Caco-2 (cell line): Measurements from ENCODE around the gene MCC. TPM values are rescaled to one million over a fixed set of nuclear protein-coding genes. Genes with fewer than 3 reads are reported as not detected.

Experiments
- BruUV-seq: library from RNA; stranded (reverse); fragments of 400-500 nt; replicated peaks from 2 replicates; lab custom pipeline; 2021; lab: Mats Ljungman, UMichigan
- CTCF ChIA-PET: fragments of 300-600 bp; sonication (Branson Sonifier 250); formaldehyde crosslinking; loops from one replicate; lab custom pipeline; 2022; ENCODE audit warnings: antibody characterized with exemption; lab: Charles Lee
- POLR2A ChIA-PET: fragments of 300-600 bp; sonication (Branson Sonifier 250); formaldehyde crosslinking; loops from one replicate; lab custom pipeline; 2022; ENCODE audit warnings: antibody characterized with exemption; lab: Charles Lee
- DNase-seq, 2 experiments: peaks; one replicate each; pipeline versions ENCODE4 v3.0.0 to v3.0.0-alpha.2; 2020 to 2022
- H3K27me3 ChIP-seq: replicated peaks from 2 replicates; pipeline ENCODE4 v1.6.0; 2011; ENCODE audit warnings: low read length; ENCODE audit not compliant: control insufficient read depth, insufficient read depth
- H3K36me3 ChIP-seq: 2 replicates; pipeline ENCODE4 v1.5.1; 2011; ENCODE audit warnings: low read length; ENCODE audit not compliant: control insufficient read depth, insufficient read depth
- H3K4me1 ChIP-seq: fragments of 250-450 bp; sonication (Bioruptor Pico); 2 replicates; pipeline ENCODE4 v1.5.1; 2020; ENCODE audit warnings: mild to moderate bottlenecking
- H3K4me3 ChIP-seq: 2 replicates; pipeline ENCODE4 v1.5.1; 2011; ENCODE audit warnings: low read depth, mild to moderate bottlenecking, control low read depth, low read length
- H3K9me3 ChIP-seq: fragments of 250-450 bp; sonication (Bioruptor Pico); 2 replicates; pipeline ENCODE4 v1.5.1; 2020; ENCODE audit warnings: mild to moderate bottlenecking, moderate library complexity
- H3K27ac Mint-ChIP-seq: one replicate; pipeline ENCODE4 v1.8.0; 2022; ENCODE audit warnings: mixed read lengths; ENCODE audit not compliant: unreplicated experiment
- H3K27me3 Mint-ChIP-seq: one replicate; pipeline ENCODE4 v1.8.0; 2022; ENCODE audit warnings: mixed read lengths; ENCODE audit not compliant: insufficient read depth, unreplicated experiment
- H3K36me3 Mint-ChIP-seq: one replicate; pipeline ENCODE4 v1.8.0; 2022; ENCODE audit warnings: mild to moderate bottlenecking, mixed read lengths; ENCODE audit not compliant: insufficient read depth, unreplicated experiment
- H3K4me1 Mint-ChIP-seq: one replicate; pipeline ENCODE4 v1.8.0; 2022; ENCODE audit warnings: low read depth, mixed read lengths; ENCODE audit not compliant: unreplicated experiment
- H3K4me3 Mint-ChIP-seq: one replicate; pipeline ENCODE4 v1.8.0; 2022; ENCODE audit warnings: mild to moderate bottlenecking, moderate library complexity, mixed read lengths; ENCODE audit not compliant: unreplicated experiment
- H3K9me3 Mint-ChIP-seq: one replicate; pipeline ENCODE4 v1.8.0; 2022; ENCODE audit warnings: mixed read lengths; ENCODE audit not compliant: unreplicated experiment
- CTCF ChIP-seq, 2 experiments: fragments of 200-600 bp in 1 of 2; IDR thresholded peaks; 1 replicate in 1 of 2; 2 replicates in 1 of 2; pipeline versions ENCODE4 v1.5.1 to v1.8.0; 2011 to 2022; ENCODE audit warnings: antibody characterized with exemption in 1 of 2, control low read depth in 1 of 2, inconsistent platforms in 1 of 2, low read depth in 1 of 2, low read length in 1 of 2, mild to moderate bottlenecking in 1 of 2, moderate library complexity in 1 of 2; ENCODE audit not compliant: insufficient read depth in 1 of 2, severe bottlenecking in 1 of 2, unreplicated experiment in 1 of 2
- intact Hi-C: fragments of 100-400 bp; cut with micrococcal nuclease; formaldehyde crosslinking; loops from one replicate; pipeline ENCODE4 v1.10.0; 2022; ENCODE audit not compliant: unreplicated experiment
- total RNA-seq: library from RNA; stranded (reverse); gene quantifications from 2 replicates; pipeline ENCODE4 v1.2.3, GENCODE V29; 2022

The MCC gene
- total RNA-seq, 1 experiment from 2014 or later = 0.09 TPM

- TF ChIP-seq CTCF (IDR thresholded peaks at IDR 0.05; ENCODE audit: insufficient read depth in 1 of 2, low read depth in 1 of 2, low read length in 1 of 2, severe bottlenecking in 1 of 2, unreplicated experiment in 1 of 2) = no peak
- Histone ChIP-seq H3K27me3 (no peaks in the 10 kb centered on the region), H3K36me3 (peaks cover 1% of the 10 kb centered on the region; the same call in 1 of the 2 replicates), H3K4me1 (no peaks in the 10 kb centered on the region; the same call in 1 of the 2 replicates), H3K9me3 (no peaks in the 10 kb centered on the region), H3K4me3 (no peak overlapping the region)
- Mint-ChIP-seq H3K4me3 (no peak overlapping the region), H3K9me3 (no peaks in the 10 kb centered on the region), H3K4me1 (peaks cover 4% of the 10 kb centered on the region), H3K27me3 (no peaks in the 10 kb centered on the region), H3K36me3 (peaks cover 75% of the 10 kb centered on the region), H3K27ac (no peak overlapping the region)
- CTCF ChIA-PET = no interaction called here
- DNase-seq = no peak
- POLR2A ChIA-PET = no interaction called here
- no TSS peak for BruUV-seq
- intact Hi-C loops = no loop called here
These were observed 470.2 kb downstream of the MCC start for GRCh38 chr5:113017881-113018635.

GRCh38 chr5:113005454-113005853 lies 482.8 kb downstream of the MCC start:
- ChIA-PET CTCF (no interaction called here), POLR2A (no interaction called here)
- no peaks in the 10 kb centered on the region for H3K27me3 Mint-ChIP-seq
- Histone ChIP-seq H3K36me3 (no peaks in the 10 kb centered on the region), H3K4me3 (no peak overlapping the region), H3K27me3 (no peaks in the 10 kb centered on the region), H3K4me1 (no peaks in the 10 kb centered on the region), H3K9me3 (no peaks in the 10 kb centered on the region; the same call in 1 of the 2 replicates)
- BruUV-seq = no TSS peak
- TF ChIP-seq CTCF (IDR thresholded peaks at IDR 0.05; ENCODE audit: insufficient read depth in 1 of 2, low read depth in 1 of 2, low read length in 1 of 2, severe bottlenecking in 1 of 2, unreplicated experiment in 1 of 2) = no peak
- H3K4me3 Mint-ChIP-seq = no peak overlapping the region
- no peaks in the 10 kb centered on the region for H3K4me1 Mint-ChIP-seq
- intact Hi-C loops = no loop called here
- H3K9me3 Mint-ChIP-seq = no peaks in the 10 kb centered on the region
- peaks cover 85% of the 10 kb centered on the region for H3K36me3 Mint-ChIP-seq
- H3K27ac Mint-ChIP-seq = no peak overlapping the region
- DNase-seq = no peak

- no peak for TF ChIP-seq CTCF (IDR thresholded peaks at IDR 0.05; ENCODE audit: insufficient read depth in 1 of 2, low read depth in 1 of 2, low read length in 1 of 2, severe bottlenecking in 1 of 2, unreplicated experiment in 1 of 2)
- H3K4me3 Mint-ChIP-seq = no peak overlapping the region
- H3K4me1 Mint-ChIP-seq = no peaks in the 10 kb centered on the region
- Histone ChIP-seq H3K4me1 (no peaks in the 10 kb centered on the region), H3K36me3 (no peaks in the 10 kb centered on the region), H3K27me3 (no peaks in the 10 kb centered on the region), H3K4me3 (no peak overlapping the region), H3K9me3 (no peaks in the 10 kb centered on the region; the same call in 1 of the 2 replicates)
- CTCF ChIA-PET = no interaction called here
- POLR2A ChIA-PET = no interaction called here
- peaks cover 84% of the 10 kb centered on the region for H3K36me3 Mint-ChIP-seq
- DNase-seq = no peak
- no peaks in the 10 kb centered on the region for H3K9me3 Mint-ChIP-seq
- intact Hi-C loops = no loop called here
- no peaks in the 10 kb centered on the region for H3K27me3 Mint-ChIP-seq
- no peak overlapping the region for H3K27ac Mint-ChIP-seq
- BruUV-seq = no TSS peak
These were observed 484.5 kb downstream of the MCC start for GRCh38 chr5:113003763-113004162.
